ENCODE data around the gene CLEC4F. TPM values are rescaled to one million over a fixed set of nuclear protein-coding genes. Genes with fewer than 3 reads are reported as not detected.

The CLEC4F gene
- total and polyA plus RNA-seq, 7 donors = 0.04 to 0.64 (median 0.39) TPM; not detected in 1

GRCh38 chr2:70796262-70796661, 24.1 kb downstream of the CLEC4F start:
- intact Hi-C loops (cut with DNase I) = no loop called here
- peaks cover 0 to 17% (median 0%) of the 10 kb centered on the region in 3 donors for H3K27me3 ChIP-seq (ENCODE audit: insufficient read depth in 3 of 3, low read length in 2 of 3)
- H3K4me3 ChIP-seq = no peak overlapping the region
- no peak for ATAC-seq
- no peaks in the 10 kb centered on the region for H3K4me1 ChIP-seq
- WGBS, 3 donors = 66 to 93% (median 83%) methylated on average over 1 of the region's 1 CpG
- no peaks in the 10 kb centered on the region for H3K9me3 ChIP-seq
- H3K36me3 ChIP-seq (ENCODE audit: insufficient read depth in 1 of 2, low read depth in 1 of 2) = no peaks in the 10 kb centered on the region
- H3K27ac ChIP-seq = no peak overlapping the region
- TF ChIP-seq CTCF (IDR thresholded peaks at IDR 0.05) = no peak
- no peak for DNase-seq

GRCh38 chr2:70795164-70795995, 25.0 kb downstream of the CLEC4F start:
- WGBS, 3 donors = 64 to 78% (median 75%) methylated on average over 4 of the region's 4 CpGs
- Histone ChIP-seq H3K4me1 (no peaks in the 10 kb centered on the region), H3K27ac (no peak overlapping the region), H3K9me3 (no peaks in the 10 kb centered on the region), H3K27me3 (ENCODE audit: insufficient read depth in 3 of 3, low read length in 2 of 3) (peaks cover 2 to 26% (median 5%) of the 10 kb centered on the region in 3 donors), H3K36me3 (ENCODE audit: insufficient read depth in 1 of 2, low read depth in 1 of 2) (no peaks in the 10 kb centered on the region), H3K4me3 (no peak overlapping the region)
- TF ChIP-seq CTCF (IDR thresholded peaks at IDR 0.05) = no peak
- ATAC-seq (no peak), DNase-seq (no peak)
- intact Hi-C loops (cut with DNase I) = no loop called here

- no peak overlapping the region for H3K4me3 ChIP-seq
- peaks cover 3% of the 10 kb centered on the region for H3K4me1 ChIP-seq
- DNase-seq (no peak), ATAC-seq (no peak)
- no peaks in the 10 kb centered on the region for H3K9me3 ChIP-seq
- intact Hi-C loops (cut with DNase I) = loop anchor here in 1 of 2 donors (5.0 kb wide), 1 partner anchor 154 kb away; no protein-coding TSS in a partner anchor
- no peak overlapping the region for H3K27ac ChIP-seq
- H3K27me3 ChIP-seq (ENCODE audit: insufficient read depth in 3 of 3, low read length in 2 of 3) = peaks cover 2 to 44% (median 7%) of the 10 kb centered on the region in 3 donors
- TF ChIP-seq CTCF (IDR thresholded peaks at IDR 0.05) = no peak
- 80 to 85% (median 83%) methylated on average over 2 of the region's 2 CpGs for WGBS, 3 donors
- no peaks in the 10 kb centered on the region for H3K36me3 ChIP-seq (ENCODE audit: insufficient read depth in 1 of 2, low read depth in 1 of 2)
Measured at GRCh38 chr2:70793450-70793849, 26.9 kb downstream of the CLEC4F start.

- DNase-seq = no peak
- peaks cover 2 to 64% (median 9%) of the 10 kb centered on the region in 3 donors for H3K27me3 ChIP-seq (ENCODE audit: insufficient read depth in 3 of 3, low read length in 2 of 3)
Measured at GRCh38 chr2:70790136-70790828, 30.1 kb downstream of the CLEC4F start, which contains the start of gene FIGLA. Gene FIGLA (minus strand): TSS chr2:70790643. CDS start chr2:70790638, 5 bp downstream.

More at GRCh38 chr2:70790136-70790828, 30.1 kb downstream of the CLEC4F start, which contains the start of gene FIGLA:
- intact Hi-C loops (cut with DNase I) = loop anchor here in 1 of 2 donors (5.0 kb wide), 1 partner anchor 157 kb away; no protein-coding TSS in a partner anchor
- WGBS, 3 donors = 1 to 3% (median 3%) methylated on average over 52 to 69 of the region's 69 CpGs
- ATAC-seq = peak; percentile 20 to 53 (median 36)
- peak within 1 kb of the TSS; percentile 53 for H3K4me3 ChIP-seq
- H3K4me1 ChIP-seq = peaks cover 3% of the 10 kb centered on the region
- no peaks in the 10 kb centered on the region for H3K36me3 ChIP-seq (ENCODE audit: insufficient read depth in 1 of 2, low read depth in 1 of 2)
- no peak within 1 kb of the TSS for H3K27ac ChIP-seq
- no peak for TF ChIP-seq CTCF (IDR thresholded peaks at IDR 0.05)
- no peaks in the 10 kb centered on the region for H3K9me3 ChIP-seq

All from psoas muscle (tissue), 8 donors.